ENCODE data around the gene GRIA4. TPM values are rescaled to one million over a fixed set of nuclear protein-coding genes. Genes with fewer than 3 reads are reported as not detected.

The GRIA4 gene
- total RNA-seq, 2 donors from 2014 or later, result 1.2 TPM; not detected in 1

GRCh38 chr11:105582497-105582896, 27.4 kb upstream of the GRIA4 start:
- TF ChIP-seq CTCF (IDR thresholded peaks at IDR 0.05), result no peak
- H3K27ac ChIP-seq, result no peak overlapping the region
- no peaks in the 10 kb centered on the region for H3K27me3 ChIP-seq (replicated peaks; ENCODE audit: insufficient read depth)
- no peaks in the 10 kb centered on the region for H3K9me3 ChIP-seq
- no peaks in the 10 kb centered on the region for H3K36me3 ChIP-seq
- no peak for DNase-seq (ENCODE audit: low spot score)
- H3K4me1 ChIP-seq (ENCODE audit: control insufficient read depth in 1 of 2, low read depth in 2 of 2), result no peaks in the 10 kb centered on the region
- H3K4me3 ChIP-seq, result no peak overlapping the region
- ATAC-seq (ENCODE audit: insufficient number of reproducible peaks, low FRiP score, low read depth), result no peak

- H3K36me3 ChIP-seq, result no peaks in the 10 kb centered on the region
- DNase-seq (ENCODE audit: low spot score) (no peak), ATAC-seq (ENCODE audit: insufficient number of reproducible peaks, low FRiP score, low read depth) (no peak)
- no peaks in the 10 kb centered on the region for H3K9me3 ChIP-seq
- H3K27ac ChIP-seq, result no peak overlapping the region
- H3K27me3 ChIP-seq (replicated peaks; ENCODE audit: insufficient read depth), result no peaks in the 10 kb centered on the region
- no peaks in the 10 kb centered on the region for H3K4me1 ChIP-seq (ENCODE audit: control insufficient read depth in 1 of 2, low read depth in 2 of 2)
- H3K4me3 ChIP-seq, result no peak overlapping the region
- no peak for TF ChIP-seq CTCF (IDR thresholded peaks at IDR 0.05)
These were observed 21.9 kb upstream of the GRIA4 start for GRCh38 chr11:105588001-105588400.

DNA sequence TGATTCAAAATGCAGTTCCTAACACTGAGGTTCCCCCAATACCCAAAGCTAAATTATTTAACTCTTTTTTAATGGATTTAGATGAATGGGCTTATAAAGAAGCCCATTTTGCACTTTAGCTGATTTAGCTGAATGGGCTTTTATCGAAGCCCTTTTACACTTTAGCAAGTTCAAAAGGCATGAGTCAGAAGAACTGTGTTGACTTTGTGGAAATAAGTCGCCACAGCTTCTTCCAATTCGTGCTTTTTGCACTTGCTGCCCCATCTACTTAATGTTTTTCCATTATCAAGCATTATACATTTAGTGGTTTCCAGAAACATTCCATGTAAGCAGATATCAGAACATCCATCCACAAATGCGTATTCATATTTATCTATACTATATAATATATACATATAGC, 20.5 kb upstream of the GRIA4 start:
- DNase-seq (ENCODE audit: low spot score) (no peak), ATAC-seq (ENCODE audit: insufficient number of reproducible peaks, low FRiP score, low read depth) (no peak)
- Histone ChIP-seq H3K4me3 (no peak overlapping the region), H3K4me1 (ENCODE audit: control insufficient read depth in 1 of 2, low read depth in 2 of 2) (no peaks in the 10 kb centered on the region), H3K36me3 (no peaks in the 10 kb centered on the region), H3K27me3 (replicated peaks; ENCODE audit: insufficient read depth) (no peaks in the 10 kb centered on the region), H3K27ac (no peak overlapping the region), H3K9me3 (no peaks in the 10 kb centered on the region)
- no peak for TF ChIP-seq CTCF (IDR thresholded peaks at IDR 0.05)

DNA sequence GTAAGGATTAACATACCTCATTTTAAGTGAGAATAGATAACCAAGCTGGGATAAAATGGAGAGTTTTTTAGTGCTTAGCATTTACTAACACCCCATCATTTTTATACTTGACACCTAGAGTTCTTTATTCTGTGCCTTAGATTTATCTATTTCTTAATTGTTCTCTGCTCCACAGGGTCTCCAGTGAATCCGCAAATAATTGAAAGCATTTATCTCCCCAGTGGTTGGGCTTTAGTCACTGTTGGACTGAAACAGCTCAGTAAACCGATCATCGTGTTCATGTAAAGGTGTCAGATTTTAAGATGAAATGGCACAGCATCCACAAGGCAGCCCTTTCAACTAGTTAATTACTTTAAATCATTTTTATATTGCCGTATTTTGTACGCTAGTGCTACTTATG, 17.8 kb upstream of the GRIA4 start:
- DNase-seq (ENCODE audit: low spot score), result no peak
- no peak overlapping the region for H3K4me3 ChIP-seq
- no peaks in the 10 kb centered on the region for H3K27me3 ChIP-seq (replicated peaks; ENCODE audit: insufficient read depth)
- TF ChIP-seq CTCF (IDR thresholded peaks at IDR 0.05), result no peak
- no peaks in the 10 kb centered on the region for H3K4me1 ChIP-seq (ENCODE audit: control insufficient read depth in 1 of 2, low read depth in 2 of 2)
- H3K9me3 ChIP-seq, result no peaks in the 10 kb centered on the region
- no peak for ATAC-seq (ENCODE audit: insufficient number of reproducible peaks, low FRiP score, low read depth)
- H3K36me3 ChIP-seq, result no peaks in the 10 kb centered on the region
- H3K27ac ChIP-seq, result no peak overlapping the region

GRCh38 chr11:105598371-105598770, 11.5 kb upstream of the GRIA4 start:
- no peak for TF ChIP-seq CTCF (IDR thresholded peaks at IDR 0.05)
- ATAC-seq (ENCODE audit: insufficient number of reproducible peaks, low FRiP score, low read depth), result no peak
- no peaks in the 10 kb centered on the region for H3K9me3 ChIP-seq

More at GRCh38 chr11:105598371-105598770, 11.5 kb upstream of the GRIA4 start:
- H3K4me3 ChIP-seq, result no peak overlapping the region
- no peak overlapping the region for H3K27ac ChIP-seq
- no peaks in the 10 kb centered on the region for H3K4me1 ChIP-seq (ENCODE audit: control insufficient read depth in 1 of 2, low read depth in 2 of 2)
- DNase-seq (ENCODE audit: low spot score), result no peak
- no peaks in the 10 kb centered on the region for H3K27me3 ChIP-seq (replicated peaks; ENCODE audit: insufficient read depth)
- H3K36me3 ChIP-seq, result no peaks in the 10 kb centered on the region
